GM19468 (cell line): ENCODE results near the gene ABCC10.
"Not testable (repeated sequence)": the region's sequence is repeated elsewhere in the genome, so short reads cannot be mapped to it uniquely, and the experiment has no call there.

Source experiments
- ATAC-seq: cut with Tn5 transposase; IDR thresholded peaks from one replicate; pipeline ENCODE4 v1.9.1; 2021; ENCODE audit warnings: mild to moderate bottlenecking, moderate library complexity, moderate number of reproducible peaks; ENCODE audit not compliant: unreplicated experiment; ENCODE audit errors: extremely low read depth

ABCC10 gene

GRCh38 chr6:43436577-43437282 is 9.4 kb downstream of the ABCC10 start:
- ATAC-seq = no peak

- ATAC-seq = no peak
Measured at GRCh38 chr6:43437700-43438099, 10.4 kb downstream of the ABCC10 start.

- no peak for ATAC-seq
Measured at GRCh38 chr6:43442935-43443334, 15.6 kb downstream of the ABCC10 start.

- ATAC-seq = no peak
Measured at GRCh38 chr6:43444036-43444435, 16.7 kb downstream of the ABCC10 start.

- no peak for ATAC-seq
Measured at GRCh38 chr6:43444582-43444981, 17.2 kb downstream of the ABCC10 start.

- ATAC-seq = no peak
Measured at GRCh38 chr6:43445576-43445975, 18.2 kb downstream of the ABCC10 start.

GRCh38 chr6:43447604-43448003 is 20.3 kb downstream of the ABCC10 start:
- no peak for ATAC-seq

GRCh38 chr6:43448916-43449315 is 21.6 kb downstream of the ABCC10 start:
- ATAC-seq = no peak

GRCh38 chr6:43450699-43451131 is 23.4 kb downstream of the ABCC10 start:
- no peak for ATAC-seq

- ATAC-seq = no peak
Measured at GRCh38 chr6:43451348-43451747, 24.0 kb downstream of the ABCC10 start.

GRCh38 chr6:43451939-43452338 is 24.6 kb downstream of the ABCC10 start:
- no peak for ATAC-seq

GRCh38 chr6:43452896-43453295 is 25.6 kb downstream of the ABCC10 start:
- ATAC-seq = no peak

GRCh38 chr6:43453831-43454230 is 26.5 kb downstream of the ABCC10 start:
- no peak for ATAC-seq

- ATAC-seq = no peak
Measured at GRCh38 chr6:43454290-43454695, 27.0 kb downstream of the ABCC10 start.

GRCh38 chr6:43454696-43455530 is 27.6 kb downstream of the ABCC10 start:
- no peak for ATAC-seq

- no peak for ATAC-seq
Measured at GRCh38 chr6:43455531-43456428, 28.4 kb downstream of the ABCC10 start, which contains the start of gene DLK2. TSS of gene DLK2 (minus strand) at chr6:43455548. CDS start at chr6:43454825, 723 bp downstream.

GRCh38 chr6:43457643-43458042 is 30.3 kb downstream of the ABCC10 start:
- ATAC-seq = no peak

- not testable (repeated sequence) for ATAC-seq
Measured at GRCh38 chr6:43458154-43458553, 30.8 kb downstream of the ABCC10 start.

- no peak for ATAC-seq
Measured at GRCh38 chr6:43459535-43459934, 32.2 kb downstream of the ABCC10 start.

GRCh38 chr6:43460032-43460431 is 32.7 kb downstream of the ABCC10 start:
- no peak for ATAC-seq
